Middle frontal gyrus (tissue), 1 donor: ENCODE results near the gene BCOR.

Source experiments
- DNase-seq: peaks from one replicate; pipeline ENCODE4 v3.0.0-alpha.2; 2015; ENCODE audit warnings: low spot score; ENCODE audit errors: extremely low spot score

The BCOR gene

GRCh38 chrX:40063555-40063954, 34.2 kb downstream of the BCOR start:
- DNase-seq = no peak

- no peak for DNase-seq
These were observed 35.1 kb downstream of the BCOR start for GRCh38 chrX:40062525-40063155.

- no peak for DNase-seq
These were observed 35.8 kb downstream of the BCOR start for GRCh38 chrX:40061871-40062524.

GRCh38 chrX:40061005-40061404, 36.8 kb downstream of the BCOR start:
- no peak for DNase-seq

GRCh38 chrX:40060356-40060845, 37.4 kb downstream of the BCOR start:
- DNase-seq = no peak

- DNase-seq = no peak
These were observed 39.0 kb downstream of the BCOR start for GRCh38 chrX:40058719-40059118.

- no peak for DNase-seq
These were observed 40.4 kb downstream of the BCOR start for GRCh38 chrX:40057405-40057804.

- DNase-seq = no peak
These were observed 41.3 kb downstream of the BCOR start for GRCh38 chrX:40056420-40056819.

GRCh38 chrX:40055495-40055894, 42.3 kb downstream of the BCOR start:
- DNase-seq = no peak

GRCh38 chrX:40054793-40055192, 43.0 kb downstream of the BCOR start:
- no peak for DNase-seq

- DNase-seq = no peak
These were observed 47.2 kb downstream of the BCOR start for GRCh38 chrX:40050532-40050931.

GRCh38 chrX:40049084-40049641, 48.6 kb downstream of the BCOR start:
- DNase-seq = no peak

GRCh38 chrX:40047485-40047884, 50.3 kb downstream of the BCOR start:
- DNase-seq = no peak

GRCh38 chrX:40043895-40044294, 53.9 kb downstream of the BCOR start:
- DNase-seq = no peak

GRCh38 chrX:40041915-40042314, 55.8 kb downstream of the BCOR start:
- DNase-seq = no peak

GRCh38 chrX:40040686-40041461, 56.9 kb downstream of the BCOR start:
- no peak for DNase-seq

- DNase-seq = no peak
These were observed 57.9 kb downstream of the BCOR start for GRCh38 chrX:40039887-40040286.

GRCh38 chrX:40037367-40037766, 60.4 kb downstream of the BCOR start:
- DNase-seq = no peak

- no peak for DNase-seq
These were observed 62.0 kb downstream of the BCOR start for GRCh38 chrX:40035726-40036125.

- no peak for DNase-seq
These were observed 65.8 kb downstream of the BCOR start for GRCh38 chrX:40031911-40032310.

GRCh38 chrX:40030205-40030604, 67.6 kb downstream of the BCOR start:
- DNase-seq = no peak

GRCh38 chrX:40022421-40022820, 75.3 kb downstream of the BCOR start:
- DNase-seq = no peak
